Measurements from ENCODE around the gene FOXL1.

The FOXL1 gene

GRCh38 chr16:86549076-86549892 is 29.1 kb upstream of the FOXL1 start:
- DNase-seq = no peak

- DNase-seq = no peak
Observed at GRCh38 chr16:86549893-86550190, 28.5 kb upstream of the FOXL1 start.

- DNase-seq = no peak
Observed at GRCh38 chr16:86550281-86550680, 28.1 kb upstream of the FOXL1 start.

GRCh38 chr16:86553356-86553755 is 25.0 kb upstream of the FOXL1 start:
- no peak for DNase-seq

- no peak for DNase-seq
Observed at GRCh38 chr16:86554599-86554916, 23.8 kb upstream of the FOXL1 start.

GRCh38 chr16:86554917-86555703 is 23.2 kb upstream of the FOXL1 start, which contains the start of gene MTHFSD:
Gene MTHFSD, minus strand, starts transcription at chr16:86555235. Its CDS starts 51 bp downstream, at chr16:86555184.
- peak; percentile 92 for DNase-seq

- DNase-seq = no peak
Observed at GRCh38 chr16:86555704-86556075, 22.7 kb upstream of the FOXL1 start.

GRCh38 chr16:86556576-86556975 is 21.8 kb upstream of the FOXL1 start:
- DNase-seq = no peak

- DNase-seq = no peak
Observed at GRCh38 chr16:86557587-86557986, 20.8 kb upstream of the FOXL1 start.

GRCh38 chr16:86558355-86559193 is 19.8 kb upstream of the FOXL1 start:
- no peak for DNase-seq

GRCh38 chr16:86559802-86560305 is 18.5 kb upstream of the FOXL1 start:
- no peak for DNase-seq

GRCh38 chr16:86562356-86562755 is 16.0 kb upstream of the FOXL1 start:
- no peak for DNase-seq

- DNase-seq = peak; percentile 84
Observed at GRCh38 chr16:86563469-86564345, 14.6 kb upstream of the FOXL1 start.

- no peak for DNase-seq
Observed at GRCh38 chr16:86565181-86565631, 13.1 kb upstream of the FOXL1 start.

GRCh38 chr16:86565644-86566511 is 12.5 kb upstream of the FOXL1 start:
- DNase-seq = no peak

GRCh38 chr16:86566601-86566965 is 11.8 kb upstream of the FOXL1 start, which contains the start of gene FOXC2:
Gene FOXC2, plus strand, starts transcription at chr16:86566829. Its CDS starts 507 bp downstream, at chr16:86567336.
- no peak for DNase-seq

- DNase-seq = no peak
Observed at GRCh38 chr16:86566966-86567700, 11.2 kb upstream of the FOXL1 start.

GRCh38 chr16:86567701-86568581 is 10.4 kb upstream of the FOXL1 start:
- DNase-seq = no peak

Data from CD4-positive, alpha-beta T cell treated with Interleukin-4 for 4 hours (primary cell).